ENCODE data around the gene KCTD11.
"Not testable (repeated sequence)": the region's sequence is repeated elsewhere in the genome, so short reads cannot be mapped to it uniquely, and the experiment has no call there.

The KCTD11 gene

GRCh38 chr17:7323731-7324437, 28.1 kb upstream of the KCTD11 start:
- no peak for DNase-seq

GRCh38 chr17:7324438-7324779, 27.6 kb upstream of the KCTD11 start:
- DNase-seq, result no peak

GRCh38 chr17:7325031-7325528, 26.9 kb upstream of the KCTD11 start:
- no peak for DNase-seq

GRCh38 chr17:7326186-7326585, 25.8 kb upstream of the KCTD11 start:
- DNase-seq, result no peak

GRCh38 chr17:7327056-7327455, 24.9 kb upstream of the KCTD11 start:
- no peak for DNase-seq

- DNase-seq, result no peak
Measured at GRCh38 chr17:7327501-7327900, 24.5 kb upstream of the KCTD11 start.

- no peak for DNase-seq
Measured at GRCh38 chr17:7328009-7328408, 24.0 kb upstream of the KCTD11 start.

- DNase-seq, result no peak
Measured at GRCh38 chr17:7328840-7329373, 23.1 kb upstream of the KCTD11 start, which contains the start of gene NEURL4. NEURL4 (minus strand) TSS chr17:7329335; CDS start chr17:7329312, 23 bp downstream.

GRCh38 chr17:7329374-7329996, 22.5 kb upstream of the KCTD11 start:
- DNase-seq, result peak; percentile 69

GRCh38 chr17:7329997-7330637, 21.8 kb upstream of the KCTD11 start:
- peak; percentile 18 for DNase-seq

GRCh38 chr17:7330638-7331015, 21.3 kb upstream of the KCTD11 start:
- no peak for DNase-seq

GRCh38 chr17:7332111-7332510, 19.9 kb upstream of the KCTD11 start:
- no peak for DNase-seq

- not testable (repeated sequence) for DNase-seq
Measured at GRCh38 chr17:7332600-7333069, 19.3 kb upstream of the KCTD11 start.

GRCh38 chr17:7334938-7335538, 16.9 kb upstream of the KCTD11 start:
- no peak for DNase-seq

GRCh38 chr17:7335765-7336164, 16.2 kb upstream of the KCTD11 start:
- DNase-seq, result not testable (repeated sequence)

- DNase-seq, result no peak
Measured at GRCh38 chr17:7336240-7337175, 15.5 kb upstream of the KCTD11 start, which contains the start of gene ACAP1. ACAP1 (plus strand) TSS chr17:7336529; CDS start chr17:7336735, 206 bp downstream.

GRCh38 chr17:7337600-7337999, 14.4 kb upstream of the KCTD11 start:
- not testable (repeated sequence) for DNase-seq

GRCh38 chr17:7340179-7340578, 11.8 kb upstream of the KCTD11 start:
- DNase-seq, result no peak

GRCh38 chr17:7341842-7342241, 10.1 kb upstream of the KCTD11 start:
- DNase-seq, result no peak

GRCh38 chr17:7343250-7343649, 8.7 kb upstream of the KCTD11 start:
- no peak for DNase-seq

GRCh38 chr17:7346761-7347614, 5.0 kb upstream of the KCTD11 start:
- no peak for DNase-seq
